ENCODE measurements around the gene ERCC4.

The ERCC4 gene

GRCh38 chr16:13938480-13938879 is 18.5 kb downstream of the ERCC4 start:
- DNase-seq (ENCODE audit: low read depth, low spot score): no peak
- in situ Hi-C loops (cut with HindIII; ENCODE audit: low sequenced_read_pairs): no loop called here
- no peak for TF ChIP-seq CTCF (IDR thresholded peaks at IDR 0.05; ENCODE audit: low read depth, low read length)
- H3K4me3 ChIP-seq (ENCODE audit: low read depth, low read length): no peak overlapping the region

- no peak overlapping the region for H3K4me3 ChIP-seq (ENCODE audit: low read depth, low read length)
- in situ Hi-C loops (cut with HindIII; ENCODE audit: low sequenced_read_pairs): no loop called here
- DNase-seq (ENCODE audit: low read depth, low spot score): no peak
- TF ChIP-seq CTCF (IDR thresholded peaks at IDR 0.05; ENCODE audit: low read depth, low read length): no peak
Observed at GRCh38 chr16:13939821-13940220, 19.9 kb downstream of the ERCC4 start.

- no peak for DNase-seq (ENCODE audit: low read depth, low spot score)
- in situ Hi-C loops (cut with HindIII; ENCODE audit: low sequenced_read_pairs): no loop called here
- no peak for TF ChIP-seq CTCF (IDR thresholded peaks at IDR 0.05; ENCODE audit: low read depth, low read length)
- no peak overlapping the region for H3K4me3 ChIP-seq (ENCODE audit: low read depth, low read length)
Observed at GRCh38 chr16:13940397-13940933, 20.5 kb downstream of the ERCC4 start.

GRCh38 chr16:13944816-13945215 is 24.9 kb downstream of the ERCC4 start:
- no peak for DNase-seq (ENCODE audit: low read depth, low spot score)
- in situ Hi-C loops (cut with HindIII; ENCODE audit: low sequenced_read_pairs): no loop called here
- TF ChIP-seq CTCF (IDR thresholded peaks at IDR 0.05; ENCODE audit: low read depth, low read length): no peak
- no peak overlapping the region for H3K4me3 ChIP-seq (ENCODE audit: low read depth, low read length)

- TF ChIP-seq CTCF (IDR thresholded peaks at IDR 0.05; ENCODE audit: low read depth, low read length): no peak
- H3K4me3 ChIP-seq (ENCODE audit: low read depth, low read length): no peak overlapping the region
- DNase-seq (ENCODE audit: low read depth, low spot score): no peak
- in situ Hi-C loops (cut with HindIII; ENCODE audit: low sequenced_read_pairs): no loop called here
Observed at GRCh38 chr16:13945744-13946485, 26.0 kb downstream of the ERCC4 start.

GRCh38 chr16:13948086-13948485 is 28.1 kb downstream of the ERCC4 start:
- no peak for DNase-seq (ENCODE audit: low read depth, low spot score)
- in situ Hi-C loops (cut with HindIII; ENCODE audit: low sequenced_read_pairs): no loop called here
- TF ChIP-seq CTCF (IDR thresholded peaks at IDR 0.05; ENCODE audit: low read depth, low read length): no peak
- H3K4me3 ChIP-seq (ENCODE audit: low read depth, low read length): no peak overlapping the region
